Measurements from ENCODE around the gene BCL2L1. TPM values are rescaled to one million over a fixed set of nuclear protein-coding genes. Genes with fewer than 3 reads are reported as not detected.

The BCL2L1 gene
- total and polyA plus RNA-seq, 10 donors, result 18.7 to 167 (median 87.6) TPM

- Histone ChIP-seq H3K4me3 (no peak overlapping the region), H3K27me3 (replicated peaks in 1 of 7) (no peaks in the 10 kb centered on the region), H3K4me1 (no peaks in the 10 kb centered on the region), H3K27ac (no peak overlapping the region), H3K9me3 (no peaks in the 10 kb centered on the region), H3K36me3 (peaks cover 0 to 58% (median 0%) of the 10 kb centered on the region in 6 donors)
- intact Hi-C loops (cut with DNase I; ENCODE audit: low total_unique reads), result no loop called here
- WGBS, 5 donors, result 96 to 100% (median 97%) methylated on average over 3 of the region's 3 CpGs
- DNase-seq, result no peak
- no peak for TF ChIP-seq POLR2A (IDR thresholded peaks at IDR 0.05)
- no peak for TF ChIP-seq POLR2AphosphoS5 (IDR thresholded peaks at IDR 0.05)
- TF ChIP-seq, protein P1, sequence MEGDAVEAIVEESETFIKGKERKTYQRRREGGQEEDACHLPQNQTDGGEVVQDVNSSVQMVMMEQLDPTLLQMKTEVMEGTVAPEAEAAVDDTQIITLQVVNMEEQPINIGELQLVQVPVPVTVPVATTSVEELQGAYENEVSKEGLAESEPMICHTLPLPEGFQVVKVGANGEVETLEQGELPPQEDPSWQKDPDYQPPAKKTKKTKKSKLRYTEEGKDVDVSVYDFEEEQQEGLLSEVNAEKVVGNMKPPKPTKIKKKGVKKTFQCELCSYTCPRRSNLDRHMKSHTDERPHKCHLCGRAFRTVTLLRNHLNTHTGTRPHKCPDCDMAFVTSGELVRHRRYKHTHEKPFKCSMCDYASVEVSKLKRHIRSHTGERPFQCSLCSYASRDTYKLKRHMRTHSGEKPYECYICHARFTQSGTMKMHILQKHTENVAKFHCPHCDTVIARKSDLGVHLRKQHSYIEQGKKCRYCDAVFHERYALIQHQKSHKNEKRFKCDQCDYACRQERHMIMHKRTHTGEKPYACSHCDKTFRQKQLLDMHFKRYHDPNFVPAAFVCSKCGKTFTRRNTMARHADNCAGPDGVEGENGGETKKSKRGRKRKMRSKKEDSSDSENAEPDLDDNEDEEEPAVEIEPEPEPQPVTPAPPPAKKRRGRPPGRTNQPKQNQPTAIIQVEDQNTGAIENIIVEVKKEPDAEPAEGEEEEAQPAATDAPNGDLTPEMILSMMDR (IDR thresholded peaks at IDR 0.05 in 8 of 11, conservative IDR thresholded peaks at IDR 0.05 in 3 of 11), result no peak
These were observed 45.1 kb upstream of the BCL2L1 start for GRCh38 chr20:31767805-31768204.

GRCh38 chr20:31764641-31765305 is 42.1 kb upstream of the BCL2L1 start:
- intact Hi-C loops (cut with DNase I; ENCODE audit: low total_unique reads), result no loop called here
- Histone ChIP-seq H3K4me3 (no peak overlapping the region), H3K9me3 (no peaks in the 10 kb centered on the region), H3K27me3 (replicated peaks in 1 of 7) (no peaks in the 10 kb centered on the region), H3K27ac (no peak overlapping the region), H3K4me1 (no peaks in the 10 kb centered on the region), H3K36me3 (peaks cover 0 to 43% (median 0%) of the 10 kb centered on the region in 6 donors)
- no peak for DNase-seq
- TF ChIP-seq POLR2AphosphoS5 (IDR thresholded peaks at IDR 0.05), result no peak
- TF ChIP-seq, protein P1 (IDR thresholded peaks at IDR 0.05 in 8 of 11, conservative IDR thresholded peaks at IDR 0.05 in 3 of 11), result no peak
- TF ChIP-seq POLR2A (IDR thresholded peaks at IDR 0.05), result no peak
- WGBS, 5 donors, result 91 to 100% (median 96%) methylated on average over 2 of the region's 2 CpGs

GRCh38 chr20:31760519-31761240 is 38.0 kb upstream of the BCL2L1 start:
- Histone ChIP-seq H3K27ac (no peak overlapping the region), H3K4me1 (no peaks in the 10 kb centered on the region), H3K27me3 (replicated peaks in 1 of 7) (no peaks in the 10 kb centered on the region), H3K9me3 (no peaks in the 10 kb centered on the region), H3K36me3 (peaks cover 0 to 31% (median 0%) of the 10 kb centered on the region in 6 donors), H3K4me3 (no peak overlapping the region)
- no peak for DNase-seq
- intact Hi-C loops (cut with DNase I; ENCODE audit: low total_unique reads), result no loop called here
- TF ChIP-seq POLR2AphosphoS5 (IDR thresholded peaks at IDR 0.05), result no peak
- TF ChIP-seq, protein P1 (IDR thresholded peaks at IDR 0.05 in 8 of 11, conservative IDR thresholded peaks at IDR 0.05 in 3 of 11), result no peak
- TF ChIP-seq POLR2A (IDR thresholded peaks at IDR 0.05), result no peak
- WGBS, 5 donors, result 96 to 97% (median 97%) methylated on average over 6 of the region's 6 CpGs

DNA sequence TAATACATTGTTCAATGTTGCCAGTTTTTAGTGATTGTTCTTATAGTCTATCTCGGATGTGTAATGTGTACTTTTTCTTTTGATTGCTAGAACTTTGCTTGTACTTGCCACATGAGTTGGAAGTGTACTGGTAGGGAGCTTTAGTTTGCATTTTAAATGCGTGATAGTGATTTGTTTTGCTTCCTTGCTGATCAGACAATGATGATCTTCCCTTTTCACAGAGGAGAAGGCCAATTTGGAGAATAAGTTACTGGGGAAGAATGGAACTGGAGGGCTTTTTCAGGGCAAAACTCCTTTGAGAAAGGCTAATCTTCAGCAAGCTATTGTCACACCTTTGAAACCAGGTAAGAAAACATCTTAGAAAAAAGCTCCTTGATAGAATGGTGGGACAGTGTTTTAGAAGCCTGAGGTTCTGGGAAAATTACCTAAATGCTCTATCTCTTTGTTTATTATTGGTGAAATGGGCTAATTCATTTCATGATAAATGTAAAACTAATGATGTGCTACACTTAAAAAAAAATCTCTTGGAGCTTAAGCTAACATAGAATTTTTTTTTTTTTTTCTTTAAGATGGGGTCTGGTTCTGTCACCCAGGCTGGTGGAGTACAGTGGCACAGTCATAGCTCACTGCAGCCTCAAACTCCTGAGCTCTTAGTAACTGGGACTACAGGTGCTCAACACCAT is 37.3 kb upstream of the BCL2L1 start:
- Histone ChIP-seq H3K27me3 (replicated peaks in 1 of 7) (no peaks in the 10 kb centered on the region), H3K4me1 (no peaks in the 10 kb centered on the region), H3K4me3 (no peak overlapping the region), H3K9me3 (no peaks in the 10 kb centered on the region), H3K27ac (no peak overlapping the region), H3K36me3 (peaks cover 0 to 29% (median 0%) of the 10 kb centered on the region in 6 donors)
- intact Hi-C loops (cut with DNase I; ENCODE audit: low total_unique reads), result no loop called here
- DNase-seq, result no peak
- WGBS, 5 donors, result 93 to 96% (median 93%) methylated on average over 2 of the region's 2 CpGs
- TF ChIP-seq POLR2AphosphoS5 (IDR thresholded peaks at IDR 0.05), result no peak
- no peak for TF ChIP-seq POLR2A (IDR thresholded peaks at IDR 0.05)
- TF ChIP-seq, protein P1 (IDR thresholded peaks at IDR 0.05 in 8 of 11, conservative IDR thresholded peaks at IDR 0.05 in 3 of 11), result no peak
